ENCODE data around the gene CRTC3.
"Not testable (repeated sequence)": the region's sequence is repeated elsewhere in the genome, so short reads cannot be mapped to it uniquely, and the experiment has no call there.

CRTC3 gene

DNA sequence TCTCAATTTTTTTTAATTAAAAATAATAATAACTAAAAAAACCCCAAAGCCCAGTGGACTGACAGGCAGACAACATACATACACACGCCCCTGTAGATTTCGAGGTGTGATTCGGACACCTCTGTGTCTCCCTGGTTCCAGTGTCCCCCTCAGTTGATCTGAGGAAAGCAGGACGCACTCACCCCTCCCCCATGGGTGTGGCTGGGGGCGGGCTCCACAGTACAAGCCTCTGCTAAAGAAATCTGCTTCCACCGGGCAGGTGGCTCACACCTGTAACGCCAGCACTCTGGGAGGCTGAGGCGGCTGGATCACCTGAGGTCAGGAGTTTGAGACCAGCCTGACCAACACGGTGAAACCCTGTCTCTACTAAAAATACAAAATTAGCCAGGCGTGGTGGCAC is 153.6 kb downstream of the CRTC3 start:
- no peak for DNase-seq

DNA sequence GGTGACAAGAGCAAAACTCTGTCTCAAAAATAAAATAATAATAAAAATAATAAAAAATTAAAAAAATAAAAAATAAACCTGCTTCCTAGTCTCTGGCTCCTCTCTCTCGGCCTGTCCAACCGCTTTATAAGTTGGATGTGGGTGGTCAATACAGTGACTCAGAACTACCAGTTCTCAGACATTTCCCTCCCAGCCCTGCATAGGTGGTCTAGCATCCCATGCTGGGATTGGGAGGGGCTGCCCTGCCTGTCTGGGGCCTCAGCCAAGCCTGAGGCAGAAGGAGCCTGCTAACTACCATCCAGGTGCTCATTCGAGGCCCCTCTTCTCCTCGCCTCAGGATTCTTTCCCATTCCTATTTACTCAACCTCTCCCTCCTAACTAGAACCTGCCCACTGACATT is 154.2 kb downstream of the CRTC3 start:
- DNase-seq, result no peak

DNA sequence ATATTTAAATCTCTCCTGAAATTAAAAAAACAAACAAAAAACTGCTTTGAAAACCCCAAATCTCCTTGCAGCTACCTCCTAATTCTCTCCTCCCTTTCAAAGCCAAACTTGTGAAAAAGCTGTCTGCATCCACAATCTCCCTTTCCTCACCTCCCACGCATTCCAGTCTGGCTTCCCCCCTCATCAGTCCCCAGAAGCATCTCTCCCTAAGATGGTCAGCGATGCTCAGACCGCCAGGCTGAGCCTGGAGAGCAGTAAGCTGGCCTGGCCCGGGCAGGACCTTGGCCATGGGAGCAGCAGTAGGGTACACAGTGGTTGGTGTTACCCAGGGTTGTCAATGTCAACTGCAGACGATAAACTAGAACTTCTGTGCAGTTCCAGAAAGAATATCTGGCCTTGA is 154.6 kb downstream of the CRTC3 start:
- DNase-seq, result no peak

DNA sequence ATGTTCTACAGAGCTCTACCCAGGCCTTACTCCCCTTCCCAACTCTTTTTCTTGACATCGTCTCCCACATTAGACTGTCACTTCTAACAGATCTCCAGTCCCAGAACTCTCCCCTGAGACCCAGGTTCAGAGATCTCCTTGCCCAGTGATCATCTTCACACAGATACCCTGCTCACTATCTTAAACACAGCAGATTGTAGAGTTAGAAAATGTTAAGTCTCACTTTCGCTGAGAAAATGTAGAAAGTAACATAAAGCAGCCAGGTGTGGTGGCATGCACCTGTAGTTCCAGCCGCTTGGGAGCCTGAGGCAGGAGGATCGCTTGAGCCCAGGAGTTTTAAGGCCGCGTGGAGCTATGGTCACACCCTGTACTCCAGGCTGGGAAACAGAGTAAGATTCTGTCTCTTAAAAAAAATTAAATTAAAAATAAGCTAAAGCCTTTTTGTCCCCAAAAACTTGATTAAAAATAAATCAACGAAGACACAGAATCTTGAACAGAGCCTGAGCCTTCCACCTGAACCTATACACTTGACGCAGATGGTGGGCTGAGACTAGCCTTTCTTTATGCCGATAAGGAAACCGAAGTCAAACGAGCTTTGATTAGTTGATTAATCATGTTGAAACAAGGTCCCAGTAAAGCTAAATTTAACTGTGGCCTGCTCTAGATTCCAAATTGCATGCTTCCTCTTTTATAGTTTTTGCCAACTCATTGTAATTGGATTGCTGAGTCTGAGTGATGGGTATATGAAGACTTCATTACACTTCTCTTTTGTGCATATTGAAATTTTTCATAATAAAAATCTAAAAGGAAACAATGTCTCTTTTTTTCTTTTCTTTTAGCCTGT is 156.1 kb downstream of the CRTC3 start:
- no peak for DNase-seq

DNA sequence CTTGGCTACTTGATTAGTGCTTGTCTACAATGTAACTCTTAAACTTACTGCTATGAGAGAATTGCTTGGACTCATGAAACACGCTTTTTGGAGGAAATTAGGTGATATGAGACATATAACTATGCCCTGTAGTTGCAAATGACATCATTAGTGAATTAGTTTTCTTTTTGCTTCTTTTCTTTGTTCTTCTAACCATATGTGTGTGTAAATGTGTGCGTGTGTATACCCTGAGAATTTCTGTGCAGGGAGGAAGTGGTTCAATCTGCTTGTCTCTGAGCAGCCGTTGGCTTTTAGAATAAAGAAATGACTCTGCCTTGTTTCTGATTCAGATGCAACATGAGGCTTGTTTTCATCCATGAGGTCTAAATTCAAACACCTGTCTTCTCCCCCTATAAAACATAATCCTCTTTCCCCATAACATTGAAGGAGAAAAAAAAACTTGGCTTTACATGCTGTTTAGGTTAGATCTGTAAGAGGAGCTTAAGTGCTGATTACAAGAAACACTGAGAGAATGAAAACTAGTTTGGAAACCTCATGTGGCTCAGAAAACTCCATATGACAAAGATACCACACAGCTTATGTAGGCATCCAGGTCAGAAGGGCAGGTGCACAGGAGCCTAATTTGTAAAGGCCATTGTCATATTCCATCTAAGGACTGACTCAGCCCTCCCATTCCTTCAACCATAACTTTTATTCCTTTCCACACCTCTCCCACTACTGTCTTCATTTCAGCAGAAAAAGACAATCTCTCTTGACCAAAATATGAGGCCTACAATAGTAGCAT is 156.9 kb downstream of the CRTC3 start:
- DNase-seq, result no peak

DNA sequence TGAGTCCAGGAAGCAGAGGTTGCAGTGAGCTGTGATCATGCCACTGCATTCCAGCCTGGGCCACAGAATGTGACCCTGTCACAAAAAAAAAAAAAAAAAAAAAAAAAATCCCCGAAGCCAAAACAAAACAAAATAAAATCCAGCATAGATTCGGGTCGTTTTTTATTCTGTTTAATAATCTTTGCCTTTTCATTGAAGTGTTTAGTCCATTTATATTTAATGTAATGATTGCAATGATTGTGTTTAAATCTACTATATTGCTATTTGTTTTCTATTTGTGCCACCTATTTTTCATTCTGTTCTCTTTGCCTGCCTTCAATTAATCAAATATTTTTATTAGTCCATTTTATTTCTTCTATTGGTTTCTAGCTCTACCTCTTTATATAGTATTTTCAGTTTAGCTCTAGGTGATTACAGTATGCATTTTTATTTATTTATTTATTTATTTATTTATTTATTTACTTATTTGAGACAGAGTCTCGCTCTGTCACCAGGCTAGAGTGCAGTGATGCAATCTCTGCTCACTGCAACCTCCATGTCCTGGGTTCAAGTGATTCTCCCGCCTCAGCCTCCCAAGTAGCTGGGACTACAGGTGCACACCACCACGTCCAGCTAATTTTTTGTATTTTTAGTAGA is 159.7 kb downstream of the CRTC3 start:
- not testable (repeated sequence) for DNase-seq

DNA sequence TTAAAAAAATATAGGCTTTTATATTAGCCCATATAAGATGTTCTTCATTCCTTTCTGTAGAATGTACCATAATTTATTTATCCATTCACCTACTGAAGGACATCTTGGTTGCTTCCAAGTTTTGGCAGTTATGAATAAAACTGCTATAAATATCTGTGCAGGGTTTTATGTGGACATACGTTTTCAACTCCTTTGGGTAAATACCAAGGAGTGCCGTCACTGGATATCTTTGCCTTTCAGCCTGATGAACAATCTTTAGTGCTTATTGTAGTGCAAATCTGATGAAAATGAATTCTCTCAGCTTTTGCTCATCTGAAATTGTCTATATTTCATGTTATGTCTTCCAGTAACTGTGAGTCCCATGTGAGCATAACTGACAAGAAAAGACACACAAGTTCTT is 160.9 kb downstream of the CRTC3 start:
- no peak for DNase-seq

DNA sequence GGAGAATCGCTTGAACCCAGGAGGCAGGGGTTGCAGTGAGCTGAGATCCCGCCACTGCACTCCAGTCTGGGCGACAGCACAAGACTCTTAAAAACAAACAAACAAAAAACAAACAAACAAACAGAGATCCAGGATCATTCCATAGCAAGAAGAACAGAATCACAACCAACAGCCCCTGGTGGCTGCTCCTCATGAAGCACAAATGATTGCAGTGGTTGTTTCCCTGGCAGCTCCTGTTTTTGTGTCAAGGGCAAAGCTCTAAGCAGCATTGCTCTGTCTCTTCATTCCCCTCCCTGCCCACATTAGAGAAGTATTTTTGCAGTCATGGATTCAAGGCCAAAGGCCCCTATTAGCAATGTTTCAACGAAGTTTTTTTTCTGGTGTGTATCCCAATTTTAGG is 161.6 kb downstream of the CRTC3 start:
- no peak for DNase-seq

DNA sequence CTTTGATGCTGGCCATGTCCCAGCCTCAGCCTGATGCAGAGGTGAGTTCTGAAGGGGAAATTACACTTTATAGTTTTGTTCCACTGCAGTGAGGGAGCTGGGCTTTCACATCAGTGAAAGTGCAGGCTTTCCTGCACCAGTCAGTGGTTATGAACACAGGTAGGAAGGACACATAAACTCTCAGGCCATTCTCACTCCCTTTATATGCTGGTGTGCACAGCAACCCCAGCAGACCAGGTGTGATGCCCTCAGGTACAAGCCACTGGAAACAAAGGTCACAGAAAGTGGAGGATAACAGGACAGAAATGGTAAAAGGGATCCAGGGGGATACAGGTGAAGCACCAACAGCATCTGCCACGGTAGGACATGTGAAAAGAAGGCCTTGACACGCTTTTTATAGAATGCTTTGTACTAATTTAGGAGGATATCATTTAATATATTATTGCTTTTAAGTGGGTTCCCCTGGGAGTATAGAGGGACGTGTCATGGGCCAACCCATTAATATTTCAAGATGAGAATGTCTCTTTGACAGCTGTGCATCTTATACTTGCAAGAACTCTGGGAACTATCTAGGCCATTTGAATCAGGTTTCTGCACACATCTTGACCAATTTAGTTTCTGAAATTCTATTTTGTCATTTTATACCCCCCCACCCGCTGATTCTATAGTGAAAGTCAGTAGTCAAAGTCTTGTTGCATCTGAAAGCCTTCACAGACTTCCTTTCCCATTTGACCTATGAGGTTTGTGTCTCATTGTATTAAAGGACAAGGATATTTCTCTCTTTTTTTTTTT is 162.5 kb downstream of the CRTC3 start:
- no peak for DNase-seq

All from stimulated activated CD8-positive, alpha-beta memory T cell treated with anti-CD3 and anti-CD28 coated beads, Interleukin-4, amount 100 ng/mL, for 48 hours (primary cell).